ENCODE results near the gene EPS8. TPM values are rescaled to one million over a fixed set of nuclear protein-coding genes. Genes with fewer than 3 reads are reported as not detected.

Gene EPS8
- total RNA-seq, 1 donor from 2014 or later, result 94.6 TPM

DNA sequence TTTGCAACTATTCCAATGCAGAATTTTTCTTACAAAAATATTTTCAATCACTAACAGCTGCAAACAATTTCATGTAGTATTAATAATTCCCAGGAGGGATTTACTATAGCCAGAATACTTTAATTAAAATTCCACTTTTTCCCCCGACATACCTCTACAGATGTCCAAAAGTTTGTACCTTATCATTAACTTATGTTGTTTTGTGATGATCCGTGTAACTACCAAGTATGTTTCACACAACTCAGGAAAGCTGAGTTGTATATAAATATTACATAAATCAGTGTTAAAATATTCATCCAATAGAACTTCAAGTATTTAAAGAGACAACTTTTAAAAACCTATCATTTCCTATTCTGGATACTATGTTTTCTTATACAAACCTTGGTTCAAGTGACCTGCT is 2.4 kb downstream of the EPS8 start:
- peaks cover 0 to 5% of the 10 kb centered on the region in 2 donors for H3K36me3 ChIP-seq
- TF ChIP-seq, protein P1, sequence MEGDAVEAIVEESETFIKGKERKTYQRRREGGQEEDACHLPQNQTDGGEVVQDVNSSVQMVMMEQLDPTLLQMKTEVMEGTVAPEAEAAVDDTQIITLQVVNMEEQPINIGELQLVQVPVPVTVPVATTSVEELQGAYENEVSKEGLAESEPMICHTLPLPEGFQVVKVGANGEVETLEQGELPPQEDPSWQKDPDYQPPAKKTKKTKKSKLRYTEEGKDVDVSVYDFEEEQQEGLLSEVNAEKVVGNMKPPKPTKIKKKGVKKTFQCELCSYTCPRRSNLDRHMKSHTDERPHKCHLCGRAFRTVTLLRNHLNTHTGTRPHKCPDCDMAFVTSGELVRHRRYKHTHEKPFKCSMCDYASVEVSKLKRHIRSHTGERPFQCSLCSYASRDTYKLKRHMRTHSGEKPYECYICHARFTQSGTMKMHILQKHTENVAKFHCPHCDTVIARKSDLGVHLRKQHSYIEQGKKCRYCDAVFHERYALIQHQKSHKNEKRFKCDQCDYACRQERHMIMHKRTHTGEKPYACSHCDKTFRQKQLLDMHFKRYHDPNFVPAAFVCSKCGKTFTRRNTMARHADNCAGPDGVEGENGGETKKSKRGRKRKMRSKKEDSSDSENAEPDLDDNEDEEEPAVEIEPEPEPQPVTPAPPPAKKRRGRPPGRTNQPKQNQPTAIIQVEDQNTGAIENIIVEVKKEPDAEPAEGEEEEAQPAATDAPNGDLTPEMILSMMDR (IDR thresholded peaks at IDR 0.05), result no peak
- intact Hi-C loops (cut with DNase I), result loop anchor here (5.0 kb wide), 2 partner anchors 51 to 159 kb away; no protein-coding TSS in a partner anchor
- peak overlapping the region; percentile 74 to 90 for H3K4me3 ChIP-seq
- no peaks in the 10 kb centered on the region for H3K9me3 ChIP-seq
- H3K27ac ChIP-seq, result no peak overlapping the region
- peaks cover 0 to 3% of the 10 kb centered on the region in 2 donors for H3K4me1 ChIP-seq
- H3K27me3 ChIP-seq, result no peaks in the 10 kb centered on the region
- DNase-seq (ENCODE audit: low spot score in 2 of 2), result no peak

DNA sequence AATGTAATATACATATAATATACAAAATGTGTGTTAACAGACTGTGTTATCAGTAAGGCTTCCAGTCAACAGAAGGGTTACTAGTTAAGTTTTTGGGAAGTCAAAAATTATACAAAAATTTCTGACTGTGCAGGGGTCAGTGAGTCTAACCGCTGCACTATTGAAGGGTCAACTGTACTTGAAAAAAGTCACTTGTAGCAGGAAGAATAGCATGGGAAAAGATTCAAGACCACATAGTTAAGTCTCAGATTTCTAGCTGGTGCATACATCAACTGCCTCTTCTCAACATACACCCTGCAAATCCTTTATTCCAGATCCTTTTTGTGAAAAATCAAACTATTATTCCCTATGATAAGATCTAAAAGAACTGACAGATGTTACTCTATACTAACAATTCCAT is 5.9 kb downstream of the EPS8 start:
- TF ChIP-seq, protein P1 (IDR thresholded peaks at IDR 0.05), result no peak
- Histone ChIP-seq H3K27ac (no peak overlapping the region), H3K36me3 (peaks cover 0 to 5% of the 10 kb centered on the region in 2 donors), H3K9me3 (no peaks in the 10 kb centered on the region), H3K4me3 (no peak overlapping the region), H3K27me3 (no peaks in the 10 kb centered on the region), H3K4me1 (peaks cover 0 to 22% of the 10 kb centered on the region in 2 donors)
- intact Hi-C loops (cut with DNase I), result no loop called here
- DNase-seq (ENCODE audit: low spot score in 2 of 2), result no peak

DNA sequence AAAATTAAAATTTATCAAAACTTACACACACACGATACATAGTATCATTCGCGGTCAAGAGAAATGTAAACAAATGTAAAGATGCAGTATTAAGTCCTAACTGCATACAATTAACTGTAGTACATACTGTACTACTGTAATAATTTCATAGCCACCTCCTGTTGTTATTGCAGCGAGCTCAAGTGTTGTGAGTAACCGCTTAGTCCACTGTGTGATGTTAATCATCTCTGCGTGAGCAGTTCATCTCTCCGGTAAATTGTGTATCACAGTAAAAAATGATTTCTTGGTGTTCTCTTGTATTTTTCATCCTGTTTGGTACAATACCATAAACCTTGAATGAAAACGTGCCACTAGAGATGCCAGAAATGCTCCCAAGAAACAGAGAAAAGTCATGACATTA is 6.5 kb downstream of the EPS8 start:
- intact Hi-C loops (cut with DNase I), result no loop called here
- peaks cover 0 to 26% of the 10 kb centered on the region in 2 donors for H3K4me1 ChIP-seq
- no peak overlapping the region for H3K27ac ChIP-seq
- no peaks in the 10 kb centered on the region for H3K27me3 ChIP-seq
- TF ChIP-seq, protein P1 (IDR thresholded peaks at IDR 0.05), result no peak
- H3K36me3 ChIP-seq, result peaks cover 0 to 5% of the 10 kb centered on the region in 2 donors
- no peaks in the 10 kb centered on the region for H3K9me3 ChIP-seq
- no peak overlapping the region for H3K4me3 ChIP-seq
- no peak for DNase-seq (ENCODE audit: low spot score in 2 of 2)

DNA sequence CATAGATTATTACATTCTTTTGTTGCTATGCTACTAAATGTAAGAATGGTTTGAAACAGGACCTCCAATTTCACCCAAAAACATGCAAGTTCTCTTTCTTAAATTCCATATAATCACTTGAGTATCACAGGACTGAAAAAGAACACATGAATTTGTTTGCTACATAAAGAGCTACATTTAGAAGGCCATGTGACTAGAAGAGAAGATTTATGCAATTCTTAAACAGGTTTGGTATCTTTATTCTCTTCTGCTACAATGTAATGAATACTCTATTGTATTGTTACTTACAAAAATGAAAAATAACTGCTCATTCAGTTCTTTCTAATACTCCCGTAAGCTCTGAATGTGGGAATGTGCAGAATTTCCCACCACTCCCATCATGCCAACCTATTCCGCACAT is 9.3 kb downstream of the EPS8 start:
- intact Hi-C loops (cut with DNase I), result no loop called here
- H3K4me1 ChIP-seq, result peaks cover 0 to 38% of the 10 kb centered on the region in 2 donors
- no peak overlapping the region for H3K27ac ChIP-seq

DNA sequence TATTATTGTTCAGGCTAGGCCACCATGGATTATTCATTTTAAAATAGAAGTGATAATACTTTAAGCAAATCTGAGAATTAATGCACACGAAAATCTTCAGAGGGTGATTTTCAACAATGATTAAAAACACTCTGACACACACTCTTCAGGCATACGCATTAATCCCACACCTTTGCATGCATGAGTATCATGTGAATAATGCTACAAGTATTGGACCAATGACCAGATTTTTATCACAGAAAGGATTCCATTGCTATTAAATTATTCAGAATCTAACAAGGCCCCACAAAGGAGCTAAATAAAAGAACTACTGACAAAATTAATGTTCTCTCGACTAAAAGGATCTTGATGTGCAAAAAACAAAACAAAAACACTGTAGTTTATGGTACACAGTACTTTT is 11.1 kb downstream of the EPS8 start:
- intact Hi-C loops (cut with DNase I), result no loop called here
- H3K36me3 ChIP-seq, result no peaks in the 10 kb centered on the region
- peaks cover 0 to 39% of the 10 kb centered on the region in 2 donors for H3K4me1 ChIP-seq
- H3K27me3 ChIP-seq, result no peaks in the 10 kb centered on the region
- TF ChIP-seq, protein P1 (IDR thresholded peaks at IDR 0.05), result no peak
- H3K9me3 ChIP-seq, result no peaks in the 10 kb centered on the region
- H3K4me3 ChIP-seq, result no peak overlapping the region
- DNase-seq (ENCODE audit: low spot score in 2 of 2), result no peak
- no peak overlapping the region for H3K27ac ChIP-seq

More for the DNA sequence above, 9.3 kb downstream of the EPS8 start:
- TF ChIP-seq, protein P1 (IDR thresholded peaks at IDR 0.05), result no peak
- no peak for DNase-seq (ENCODE audit: low spot score in 2 of 2)
- Histone ChIP-seq H3K4me3 (no peak overlapping the region), H3K36me3 (no peaks in the 10 kb centered on the region), H3K9me3 (no peaks in the 10 kb centered on the region), H3K27me3 (no peaks in the 10 kb centered on the region)
